HUES48 (cell line): ENCODE results near the gene MRPL21.

Experiments used
- H3K27ac ChIP-seq: one replicate; pipeline ENCODE4 v1.7.0; 2013; ENCODE audit warnings: low read depth, low read length, inconsistent platforms
- H3K27me3 ChIP-seq: 2 replicates; pipeline ENCODE4 v1.6.1; 2013; ENCODE audit warnings: mild to moderate bottlenecking, low read length; ENCODE audit not compliant: control insufficient read depth, insufficient read depth
- H3K36me3 ChIP-seq: 2 replicates; pipeline ENCODE4 v1.6.1; 2013; ENCODE audit warnings: low read length; ENCODE audit not compliant: control insufficient read depth, insufficient read depth
- H3K4me1 ChIP-seq: 2 replicates; pipeline ENCODE4 v1.6.1; 2013; ENCODE audit warnings: mild to moderate bottlenecking, low read length; ENCODE audit not compliant: control insufficient read depth, insufficient read depth
- H3K4me3 ChIP-seq: 2 replicates; pipeline ENCODE4 v1.5.1; 2013; ENCODE audit warnings: mild to moderate bottlenecking, low read depth, low read length
- H3K9ac ChIP-seq: 2 replicates; pipeline ENCODE4 v1.6.1; 2013; ENCODE audit warnings: mild to moderate bottlenecking, low read depth, low read length, moderate library complexity
- H3K9me3 ChIP-seq: 2 replicates; pipeline ENCODE4 v1.6.1; 2013; ENCODE audit warnings: low read length; ENCODE audit not compliant: control insufficient read depth, insufficient read depth

Gene MRPL21

GRCh38 chr11:68940651-68941323 lies 37.2 kb upstream of the MRPL21 start:
- H3K4me3 ChIP-seq = no peak overlapping the region
- H3K9me3 ChIP-seq = no peaks in the 10 kb centered on the region
- no peak overlapping the region for H3K27ac ChIP-seq
- no peak overlapping the region for H3K9ac ChIP-seq
- H3K27me3 ChIP-seq = no peaks in the 10 kb centered on the region
- peaks cover 41% of the 10 kb centered on the region for H3K36me3 ChIP-seq
- H3K4me1 ChIP-seq = no peaks in the 10 kb centered on the region

- Histone ChIP-seq H3K36me3 (peaks cover 49% of the 10 kb centered on the region), H3K27me3 (no peaks in the 10 kb centered on the region), H3K9me3 (no peaks in the 10 kb centered on the region), H3K9ac (no peak overlapping the region), H3K4me3 (no peak overlapping the region), H3K27ac (no peak overlapping the region), H3K4me1 (no peaks in the 10 kb centered on the region)
These were observed 36.2 kb upstream of the MRPL21 start for GRCh38 chr11:68939583-68940555.

DNA sequence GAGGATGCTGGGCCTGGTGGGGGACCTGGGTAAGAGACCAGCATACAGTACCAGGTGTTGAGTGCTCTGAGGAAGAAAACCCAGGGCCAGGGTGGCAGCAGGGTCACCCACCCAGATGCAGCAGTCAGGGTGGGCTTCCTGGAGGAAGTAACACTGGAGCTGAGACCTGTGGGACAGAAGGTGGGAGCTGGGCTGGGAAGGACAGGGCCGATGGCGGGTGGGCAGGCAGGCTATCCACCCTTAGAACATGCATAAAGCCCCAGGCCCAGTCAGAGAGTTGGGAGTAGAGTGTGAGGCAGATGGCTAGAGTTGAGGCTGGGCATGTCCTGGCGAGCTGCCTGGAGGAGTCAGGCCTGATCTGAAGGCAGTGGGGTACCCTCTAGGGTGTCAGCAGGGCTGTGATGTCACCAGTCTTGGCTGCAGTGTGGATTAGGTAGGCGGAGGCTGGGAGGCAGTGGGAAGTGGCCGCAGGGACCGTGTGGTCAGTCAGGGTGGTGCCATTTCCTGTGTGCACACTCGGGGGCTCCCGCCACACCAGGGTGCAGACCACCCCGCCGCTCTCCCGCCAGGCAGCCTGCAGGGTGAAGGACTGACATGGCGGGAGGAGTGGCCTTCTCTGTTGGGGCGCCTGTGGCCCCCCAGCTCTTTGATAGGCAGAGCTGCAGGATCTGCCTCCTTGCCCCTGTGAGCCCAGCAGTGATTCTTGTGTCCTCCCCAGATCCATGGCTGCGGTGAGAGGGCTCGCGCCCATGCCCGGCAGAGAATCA lies 35.4 kb upstream of the MRPL21 start:
- no peak overlapping the region for H3K9ac ChIP-seq
- no peak overlapping the region for H3K4me3 ChIP-seq
- H3K4me1 ChIP-seq = no peaks in the 10 kb centered on the region
- no peaks in the 10 kb centered on the region for H3K9me3 ChIP-seq
- H3K36me3 ChIP-seq = peaks cover 58% of the 10 kb centered on the region
- H3K27ac ChIP-seq = no peak overlapping the region
- H3K27me3 ChIP-seq = no peaks in the 10 kb centered on the region

GRCh38 chr11:68938088-68938487 lies 34.5 kb upstream of the MRPL21 start:
- Histone ChIP-seq H3K36me3 (peaks cover 66% of the 10 kb centered on the region), H3K9me3 (no peaks in the 10 kb centered on the region), H3K4me1 (no peaks in the 10 kb centered on the region), H3K27me3 (no peaks in the 10 kb centered on the region), H3K27ac (no peak overlapping the region), H3K4me3 (no peak overlapping the region), H3K9ac (no peak overlapping the region)

DNA sequence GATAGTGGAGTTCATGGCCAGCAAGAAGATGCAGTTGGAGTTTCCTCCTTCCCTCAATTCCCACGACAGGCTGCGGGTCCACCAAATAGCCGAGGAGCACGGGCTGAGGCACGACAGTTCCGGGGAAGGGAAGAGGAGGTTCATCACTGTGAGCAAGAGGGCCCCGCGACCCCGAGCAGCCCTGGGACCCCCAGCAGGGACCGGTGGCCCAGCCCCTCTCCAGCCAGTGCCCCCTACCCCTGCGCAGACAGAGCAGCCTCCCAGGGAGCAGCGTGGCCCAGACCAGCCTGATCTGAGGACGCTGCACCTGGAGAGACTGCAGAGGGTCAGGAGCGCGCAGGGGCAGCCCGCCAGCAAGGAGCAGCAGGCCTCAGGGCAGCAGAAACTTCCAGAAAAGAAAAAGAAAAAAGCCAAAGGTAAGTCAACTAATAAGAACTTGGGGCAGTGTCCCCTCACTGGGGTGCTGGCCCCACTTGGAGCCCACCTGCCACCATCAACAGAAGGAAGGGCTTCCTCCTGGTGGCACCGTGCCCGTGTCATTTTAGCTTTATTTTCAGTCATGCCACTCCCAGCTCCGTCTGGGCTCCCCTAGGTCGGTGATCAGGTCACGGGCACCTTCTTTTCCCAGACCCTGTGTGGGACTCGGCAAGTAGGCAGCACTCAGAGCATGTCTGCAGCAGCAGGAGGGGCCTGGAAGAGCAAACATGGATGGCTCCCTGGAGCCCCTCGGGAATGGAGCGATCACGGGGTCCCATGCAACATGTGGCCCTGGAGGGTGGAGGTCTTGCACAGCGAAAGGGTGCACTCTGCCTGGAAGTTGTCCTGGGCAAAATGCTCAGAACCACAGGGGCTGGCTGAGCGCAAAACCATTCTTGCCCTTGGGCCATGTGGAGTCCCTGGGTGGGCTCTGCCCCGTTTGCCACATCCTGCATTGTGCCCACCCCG lies 33.3 kb upstream of the MRPL21 start:
- Histone ChIP-seq H3K27ac (no peak overlapping the region), H3K4me3 (no peak overlapping the region), H3K27me3 (no peaks in the 10 kb centered on the region), H3K4me1 (no peaks in the 10 kb centered on the region), H3K9ac (no peak overlapping the region), H3K9me3 (no peaks in the 10 kb centered on the region), H3K36me3 (peaks cover 67% of the 10 kb centered on the region)

GRCh38 chr11:68936358-68936636 lies 32.7 kb upstream of the MRPL21 start:
- Histone ChIP-seq H3K4me3 (no peak overlapping the region), H3K27me3 (no peaks in the 10 kb centered on the region), H3K9ac (no peak overlapping the region), H3K36me3 (peaks cover 67% of the 10 kb centered on the region), H3K27ac (no peak overlapping the region), H3K4me1 (no peaks in the 10 kb centered on the region), H3K9me3 (no peaks in the 10 kb centered on the region)

DNA sequence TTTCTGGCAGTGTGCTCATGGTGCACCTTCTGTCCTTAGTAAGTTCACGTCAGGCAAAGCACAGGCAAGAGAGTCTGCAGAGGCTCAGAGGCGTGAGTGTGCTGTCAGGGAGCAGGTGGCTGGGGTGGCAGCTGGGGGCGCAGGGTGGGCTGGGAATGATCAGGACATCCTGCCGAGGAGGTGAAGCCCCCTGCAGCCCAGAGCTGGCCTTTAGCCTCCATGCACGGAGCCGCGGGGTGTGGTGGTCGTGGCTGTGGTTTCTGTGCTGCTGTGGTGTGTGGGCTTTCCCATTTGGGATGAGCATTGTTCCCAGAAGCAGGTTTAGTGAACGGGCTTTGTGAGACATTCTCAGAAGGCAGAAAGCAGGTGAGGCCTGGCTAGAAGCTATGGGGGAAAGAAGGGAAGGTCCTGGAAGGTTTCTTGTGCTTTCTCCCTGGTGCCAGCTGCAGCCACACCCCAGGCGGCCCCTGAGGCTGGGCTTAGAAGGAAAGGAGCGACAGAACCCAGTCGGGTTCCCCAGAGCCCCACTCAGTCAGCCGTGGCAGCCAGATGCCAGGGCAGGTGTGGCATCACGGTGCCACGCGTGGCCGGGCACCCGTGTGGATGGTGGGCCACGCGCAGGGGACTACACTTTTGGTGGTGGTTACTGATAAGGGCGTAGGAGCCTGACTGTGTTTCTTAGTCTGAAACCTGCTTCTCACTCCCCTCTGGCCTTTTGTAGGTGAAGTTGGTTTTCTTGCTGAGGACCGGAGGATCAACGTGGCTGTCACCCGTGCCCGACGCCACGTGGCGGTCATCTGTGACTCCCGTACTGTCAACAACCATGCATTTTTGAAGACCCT lies 32.1 kb upstream of the MRPL21 start:
- Histone ChIP-seq H3K4me3 (no peak overlapping the region), H3K27ac (no peak overlapping the region), H3K36me3 (peaks cover 69% of the 10 kb centered on the region), H3K27me3 (no peaks in the 10 kb centered on the region), H3K9me3 (no peaks in the 10 kb centered on the region), H3K4me1 (no peaks in the 10 kb centered on the region), H3K9ac (no peak overlapping the region)

- H3K9me3 ChIP-seq = no peaks in the 10 kb centered on the region
- H3K4me1 ChIP-seq = no peaks in the 10 kb centered on the region
- H3K27me3 ChIP-seq = no peaks in the 10 kb centered on the region
- no peak overlapping the region for H3K27ac ChIP-seq
- H3K4me3 ChIP-seq = no peak overlapping the region
- peaks cover 69% of the 10 kb centered on the region for H3K36me3 ChIP-seq
- no peak overlapping the region for H3K9ac ChIP-seq
These were observed 31.4 kb upstream of the MRPL21 start for GRCh38 chr11:68935066-68935465.

DNA sequence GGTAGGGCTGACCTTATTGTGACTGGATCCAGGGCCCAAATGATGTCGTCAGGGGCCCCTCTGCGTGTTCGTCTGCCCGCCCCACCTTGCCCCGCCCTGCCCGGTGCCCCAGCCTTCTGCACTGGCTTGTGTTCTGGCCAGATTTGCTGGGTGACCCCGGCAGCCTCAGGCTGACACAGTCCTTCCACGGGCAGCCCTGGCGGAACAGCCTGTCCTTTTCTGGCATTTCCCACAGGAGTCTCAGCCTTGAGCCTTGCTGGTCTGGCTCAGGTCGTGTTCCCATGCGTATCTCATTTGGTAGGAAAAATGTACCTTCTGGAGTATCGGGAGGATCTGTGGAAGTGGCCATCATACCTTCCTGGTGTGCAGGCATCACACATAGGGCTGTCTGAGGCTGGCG lies 31.0 kb upstream of the MRPL21 start:
- H3K9me3 ChIP-seq = no peaks in the 10 kb centered on the region
- H3K4me3 ChIP-seq = no peak overlapping the region
- no peaks in the 10 kb centered on the region for H3K27me3 ChIP-seq
- H3K9ac ChIP-seq = no peak overlapping the region
- no peaks in the 10 kb centered on the region for H3K4me1 ChIP-seq
- no peak overlapping the region for H3K27ac ChIP-seq
- H3K36me3 ChIP-seq = peaks cover 69% of the 10 kb centered on the region

DNA sequence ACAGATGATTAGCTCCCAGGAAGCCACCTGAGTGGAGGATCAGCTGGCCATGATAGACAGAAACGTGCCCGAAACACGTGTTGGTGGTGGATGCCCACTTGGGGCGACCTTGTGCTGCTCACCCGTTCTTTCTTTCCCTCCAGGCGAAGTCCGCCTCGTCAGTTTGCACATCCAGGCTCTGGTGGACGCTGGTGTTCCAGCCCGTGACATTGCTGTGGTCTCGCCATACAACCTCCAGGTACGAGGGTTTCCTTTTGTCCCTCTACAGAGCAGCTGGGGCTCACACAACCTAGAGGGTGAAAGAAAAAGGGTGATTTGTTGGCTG lies 30.7 kb upstream of the MRPL21 start:
- peaks cover 73% of the 10 kb centered on the region for H3K36me3 ChIP-seq
- no peaks in the 10 kb centered on the region for H3K4me1 ChIP-seq
- H3K27me3 ChIP-seq = no peaks in the 10 kb centered on the region
- H3K4me3 ChIP-seq = no peak overlapping the region
- H3K27ac ChIP-seq = no peak overlapping the region
- H3K9ac ChIP-seq = no peak overlapping the region
- H3K9me3 ChIP-seq = no peaks in the 10 kb centered on the region
